HepG2 (cell line): ENCODE measurements around the gene ST14. TPM values are rescaled to one million over a fixed set of nuclear protein-coding genes. Genes with fewer than 3 reads are reported as not detected.

Source experiments
- ATAC-seq: fragments of 200-7000 bp; cut with Tn5 transposase; 3 replicates; pipeline ENCODE4 v1.9.1; 2020; ENCODE audit warnings: mild to moderate bottlenecking, moderate library complexity
- BruUV-seq: library from RNA; stranded (reverse); fragments of 400-500 nt; replicated peaks from 2 replicates; lab custom pipeline; 2021; lab: Mats Ljungman, UMichigan
- CTCF ChIA-PET: fragments of 300-600 bp; formaldehyde crosslinking; extraction: SDS; loops from one replicate; lab custom pipeline; 2021; ENCODE audit warnings: low total read pairs, inconsistent platforms, low intra/inter-chr PET ratio; lab: Yijun Ruan, JAX
- POLR2A ChIA-PET: fragments of 350-600 bp; sonication (Branson Sonifier 250); formaldehyde crosslinking; loops from one replicate; lab custom pipeline; 2020; ENCODE audit warnings: antibody characterized with exemption, inconsistent platforms; lab: Yijun Ruan, JAX
- DNase-seq: peaks from one replicate; pipeline ENCODE4 v3.0.0-alpha.2; 2015; ENCODE audit warnings: low spot score
- FAIRE-seq: peaks from 3 replicates; lab custom pipeline; 2011; peaks lifted over from hg19 to GRCh38; lab: Jason Lieb, UNC
- H2AFZ ChIP-seq: one replicate; pipeline ENCODE4 v1.6.1; 2011; ENCODE audit warnings: low read length, inconsistent platforms
- H3K27ac ChIP-seq: fragments of 300-600 bp; 3 replicates; pipeline ENCODE4 v1.8.0; 2011; ENCODE audit warnings: mixed run types, mild to moderate bottlenecking, mixed read lengths, low read length, inconsistent platforms; ENCODE audit not compliant: insufficient read depth; ENCODE audit errors: extremely low read length
- H3K27me3 ChIP-seq, 2 experiments: fragments of 200-600 bp in 1 of 2; 2 replicates in 1 of 2; 3 replicates in 1 of 2; pipeline versions ENCODE4 v1.6.0 to v1.8.0; 2011; ENCODE audit warnings: low read length in 2 of 2, mild to moderate bottlenecking in 2 of 2, moderate library complexity in 2 of 2, inconsistent platforms in 1 of 2; ENCODE audit not compliant: insufficient read depth in 2 of 2, control insufficient read depth in 1 of 2
- H3K36me3 ChIP-seq, 2 experiments: fragments of 200-600 bp in 1 of 2; replicated peaks in 1 of 2; 2 replicates in 1 of 2; 3 replicates in 1 of 2; pipeline versions ENCODE4 v1.5.1 to v1.8.0; 2011; ENCODE audit warnings: low read length in 2 of 2, inconsistent platforms in 1 of 2; ENCODE audit not compliant: insufficient read depth in 2 of 2, control insufficient read depth in 1 of 2
- H3K4me1 ChIP-seq: 2 replicates; pipeline ENCODE4 v1.5.1; 2012; ENCODE audit warnings: low read length, inconsistent platforms; ENCODE audit not compliant: insufficient read depth
- H3K4me2 ChIP-seq: 2 replicates; pipeline ENCODE4 v1.6.0; 2011; ENCODE audit warnings: low read depth, low read length, inconsistent platforms
- H3K4me3 ChIP-seq, 3 experiments: fragments of 200-600 bp in 1 of 3; sonication (generic), shearing (Covaris generic) in 1 of 3; replicated peaks in 1 of 3; 2 replicates each; pipeline ENCODE4 v1.5.1; 2011 to 2016; ENCODE audit warnings: low read length in 3 of 3, inconsistent platforms in 2 of 3, low read depth in 2 of 3, mild to moderate bottlenecking in 2 of 3, control low read depth in 1 of 3, mixed read lengths in 1 of 3; ENCODE audit not compliant: insufficient read depth in 1 of 3
- H3K79me2 ChIP-seq: one replicate; pipeline ENCODE4 v1.6.1; 2011; ENCODE audit warnings: low read length, inconsistent platforms; ENCODE audit not compliant: insufficient read depth
- H3K9ac ChIP-seq: 2 replicates; pipeline ENCODE4 v1.6.0; 2011; ENCODE audit warnings: mild to moderate bottlenecking, low read depth, low read length, inconsistent platforms; ENCODE audit not compliant: insufficient read depth
- H3K9me3 ChIP-seq: 2 replicates; pipeline ENCODE4 v1.5.1; 2012; ENCODE audit warnings: mild to moderate bottlenecking, low read length
- H4K20me1 ChIP-seq: 2 replicates; pipeline ENCODE4 v1.6.0; 2011; ENCODE audit warnings: inconsistent platforms, mild to moderate bottlenecking, low read length, moderate library complexity; ENCODE audit not compliant: insufficient read depth
- CBX2 ChIP-seq, 2 experiments: fragments of 200-600 bp in 1 of 2; sonication (generic); formaldehyde crosslinking in 1 of 2; IDR thresholded peaks; 2 replicates each; pipeline versions ENCODE4 v1.7.0 to v1.8.1; 2018 to 2022; ENCODE audit warnings: low read depth in 2 of 2, low read length in 1 of 2, mild to moderate bottlenecking in 1 of 2, missing genetic modification reagents in 1 of 2
- DPF2 ChIP-seq: sonication (generic); formaldehyde crosslinking; IDR thresholded peaks from 2 replicates; pipeline ENCODE4 v1.4.0; 2020; ENCODE audit warnings: mild to moderate bottlenecking, low read depth, missing genetic modification reagents, borderline replicate concordance
- FIP1L1 ChIP-seq: fragments of 200-400 bp; formaldehyde crosslinking; IDR thresholded peaks from 2 replicates; pipeline ENCODE4 v1.6.1; 2018; ENCODE audit warnings: low read depth, mild to moderate bottlenecking, low read length, moderate library complexity, borderline replicate concordance; ENCODE audit not compliant: insufficient read depth
- FOXK1 ChIP-seq: sonication (generic); formaldehyde crosslinking; IDR thresholded peaks from 2 replicates; pipeline ENCODE4 v1.4.0; 2020; ENCODE audit warnings: low read depth, missing genetic modification reagents, borderline replicate concordance
- IKZF5 ChIP-seq: IDR thresholded peaks from 2 replicates; pipeline ENCODE4 v1.6.1; 2018; ENCODE audit warnings: missing genetic modification reagents, mild to moderate bottlenecking, missing compliant biosample characterization
- MEF2D ChIP-seq: sonication (generic); formaldehyde crosslinking; IDR thresholded peaks from 2 replicates; pipeline ENCODE4 v1.5.1; 2020; ENCODE audit warnings: mild to moderate bottlenecking, missing genetic modification reagents
- PLRG1 ChIP-seq: fragments of 450-650 bp; conservative IDR thresholded peaks from 2 replicates; pipeline ENCODE4 v1.6.1; 2016
- PPARG ChIP-seq: conservative IDR thresholded peaks from 2 replicates; pipeline ENCODE4 v1.6.1; 2016; ENCODE audit warnings: missing biosample characterization, missing genetic modification reagents
- PREB ChIP-seq: sonication (generic); formaldehyde crosslinking; IDR thresholded peaks from 2 replicates; pipeline ENCODE4 v1.4.0; 2020; ENCODE audit warnings: missing genetic modification reagents
- RXRA ChIP-seq: sonication (generic); formaldehyde crosslinking; IDR thresholded peaks from 2 replicates; pipeline ENCODE4 v1.5.1; 2020; ENCODE audit warnings: missing genetic modification reagents
- SAFB2 ChIP-seq: sonication (generic); formaldehyde crosslinking; IDR thresholded peaks from 2 replicates; pipeline ENCODE4 v1.5.1; 2020; ENCODE audit warnings: missing genetic modification reagents, low read depth, mild to moderate bottlenecking, borderline replicate concordance
- SNAI1 ChIP-seq: sonication (generic); formaldehyde crosslinking; IDR thresholded peaks from 2 replicates; pipeline ENCODE4 v1.5.0; 2020; ENCODE audit warnings: mild to moderate bottlenecking, missing genetic modification reagents, borderline replicate concordance
- TSC22D2 ChIP-seq: sonication (generic); formaldehyde crosslinking; IDR thresholded peaks from 2 replicates; pipeline ENCODE4 v1.5.1; 2020; ENCODE audit warnings: missing genetic modification reagents, mild to moderate bottlenecking, borderline replicate concordance
- WIZ ChIP-seq: sonication (generic); formaldehyde crosslinking; IDR thresholded peaks from 2 replicates; pipeline ENCODE4 v1.5.1; 2020; ENCODE audit warnings: mild to moderate bottlenecking, missing genetic modification reagents
- ZBED4 ChIP-seq: sonication (generic); formaldehyde crosslinking; IDR thresholded peaks from 2 replicates; pipeline ENCODE4 v1.4.0; 2020; ENCODE audit warnings: missing genetic modification reagents, borderline replicate concordance
- ZFY ChIP-seq: sonication (generic); formaldehyde crosslinking; IDR thresholded peaks from 2 replicates; pipeline ENCODE4 v1.4.0; 2020; ENCODE audit warnings: missing genetic modification reagents
- ZNF232 ChIP-seq: sonication (generic); formaldehyde crosslinking; IDR thresholded peaks from 2 replicates; pipeline ENCODE4 v1.4.0; 2020; ENCODE audit warnings: missing genetic modification reagents, borderline replicate concordance
- ZNF547 ChIP-seq: sonication (generic); formaldehyde crosslinking; IDR thresholded peaks from 2 replicates; pipeline ENCODE4 v1.5.1; 2020; ENCODE audit warnings: mild to moderate bottlenecking, missing genetic modification reagents
- ZNF678 ChIP-seq: sonication (generic); formaldehyde crosslinking; IDR thresholded peaks from 2 replicates; pipeline ENCODE4 v1.4.0; 2020; ENCODE audit warnings: mild to moderate bottlenecking, missing genetic modification reagents
- ZSCAN12 ChIP-seq: sonication (generic); formaldehyde crosslinking; IDR thresholded peaks from 2 replicates; pipeline ENCODE4 v1.9.0; 2021; ENCODE audit warnings: mild to moderate bottlenecking, missing genetic modification reagents
- WGBS: methylation state at CpG from one replicate; pipeline ENCODE4 v1.1.6; 2017; ENCODE audit warnings: low lambda C conversion rate; 5-methylcytosine and 5-hydroxymethylcytosine counted together
- in situ Hi-C: cut with HindIII; loops from 2 replicates; pipeline ENCODE4 v1.10.0; 2017; ENCODE audit warnings: low pct_unique_long_range_greater_than_20kb; ENCODE audit not compliant: extremely low pct_ligation_motif_present
- intact Hi-C: fragments of 100-400 bp; cut with micrococcal nuclease; formaldehyde crosslinking; loops from one replicate; pipeline ENCODE4 v1.10.0; 2022; ENCODE audit not compliant: unreplicated experiment
- polyA plus RNA-seq, 8 experiments: library from polyadenylated mRNA; depleted of rRNA in 3 of 8; stranded (reverse) in 7 of 8; unstranded in 1 of 8; fragments of >200 nt; fragmentation: Illumina TruSeq in 4 of 8; extraction: Trizol in 4 of 8; gene quantifications; 2 replicates each; pipeline versions ENCODE4 v1.2.1 to v1.2.3, GENCODE V29; 2011 to 2016; ENCODE audit warnings: low read depth in 4 of 8, missing spikeins in 1 of 8, mixed read lengths in 1 of 8; ENCODE audit not compliant: insufficient read depth in 1 of 8
- total RNA-seq, 5 experiments: library from RNA; depleted of rRNA; stranded (reverse); fragments of >200 nt; fragmentation: Illumina TruSeq; extraction: Trizol; gene quantifications; 2 replicates each; pipeline ENCODE4 v1.2.3, GENCODE V29; 2016; ENCODE audit warnings: low read depth in 1 of 5

The ST14 gene
- total and polyA plus RNA-seq, 2 of the 13 experiments (the other 11 are each of a cell fraction or from before 2014, with no cell fraction given): 0.88 to 1.4 TPM

- Histone ChIP-seq H3K27me3 (no peaks in the 10 kb centered on the region), H3K36me3 (no peaks in the 10 kb centered on the region), H3K27ac (no peak overlapping the region), H3K4me2 (no peak overlapping the region), H3K79me2 (no peaks in the 10 kb centered on the region), H3K4me1 (peaks cover 45% of the 10 kb centered on the region), H3K9ac (no peak overlapping the region), H3K4me3 (no peak overlapping the region), H4K20me1 (no peaks in the 10 kb centered on the region), H2AFZ (no peak overlapping the region), H3K9me3 (no peaks in the 10 kb centered on the region)
- CTCF ChIA-PET: no interaction called here
- POLR2A ChIA-PET: no interaction called here
- 83% methylated on average over 3 of the region's 3 CpGs for WGBS
- no peak for DNase-seq
- FAIRE-seq: no peak
- TF ChIP-seq SAFB2 (CRISPR knock-in tag) (no peak), FIP1L1 (no peak), ZFY (CRISPR knock-in tag) (no peak), PLRG1 (no peak), TSC22D2 (CRISPR knock-in tag) (no peak), SNAI1 (CRISPR knock-in tag) (no peak), ZBED4 (CRISPR knock-in tag) (no peak), ZNF232 (no peak), WIZ (CRISPR knock-in tag) (no peak), RXRA (CRISPR knock-in tag) (no peak), DPF2 (CRISPR knock-in tag) (no peak), ZNF547 (CRISPR knock-in tag) (no peak), ZSCAN12 (no peak), PREB (CRISPR knock-in tag) (no peak), FOXK1 (CRISPR knock-in tag) (no peak), IKZF5 (no peak), ZNF678 (CRISPR knock-in tag) (no peak), PPARG (no peak), CBX2 (IDR thresholded peaks at IDR 0.05; ENCODE audit: low read depth, low read length) (no peak), CBX2 (CRISPR knock-in tag; IDR thresholded peaks at IDR 0.05; ENCODE audit: low read depth) (no peak), MEF2D (CRISPR knock-in tag) (no peak)
- no peak for ATAC-seq
- in situ Hi-C loops (no loop called here), intact Hi-C loops (no loop called here)
- no TSS peak for BruUV-seq
Observed at GRCh38 chr11:130167146-130167545, 7.6 kb downstream of the ST14 start.
